Measurements from ENCODE around the gene IL22.

The IL22 gene, protein sequence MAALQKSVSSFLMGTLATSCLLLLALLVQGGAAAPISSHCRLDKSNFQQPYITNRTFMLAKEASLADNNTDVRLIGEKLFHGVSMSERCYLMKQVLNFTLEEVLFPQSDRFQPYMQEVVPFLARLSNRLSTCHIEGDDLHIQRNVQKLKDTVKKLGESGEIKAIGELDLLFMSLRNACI

DNA sequence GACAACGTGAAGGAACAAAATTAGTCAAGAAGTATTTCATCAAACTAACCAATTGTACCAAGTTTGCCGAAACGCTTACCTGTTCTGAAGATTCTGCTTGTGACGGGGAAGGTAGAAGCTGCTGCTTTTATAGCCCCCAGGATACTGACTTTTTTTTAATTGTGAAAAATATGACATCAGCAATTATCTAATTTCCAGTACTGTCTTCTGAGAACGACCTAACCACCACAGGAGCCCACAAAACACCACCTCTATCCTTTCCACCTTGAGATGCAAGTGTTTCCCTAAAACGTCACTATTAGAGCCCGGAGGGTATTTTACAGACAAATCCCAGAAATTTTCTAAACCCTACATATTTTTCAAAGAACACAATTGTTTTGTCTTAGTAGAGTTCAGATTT is at the start of gene IL22:
TSS of gene IL22 (minus strand) at position 101 of the 400 bp plus-strand sequence. CDS start 156 bp downstream, outside the sequence.
- DNase-seq = no peak

GRCh38 chr12:68297929-68298328 is 44.5 kb upstream of the IL22 start:
- no peak for DNase-seq

DNA sequence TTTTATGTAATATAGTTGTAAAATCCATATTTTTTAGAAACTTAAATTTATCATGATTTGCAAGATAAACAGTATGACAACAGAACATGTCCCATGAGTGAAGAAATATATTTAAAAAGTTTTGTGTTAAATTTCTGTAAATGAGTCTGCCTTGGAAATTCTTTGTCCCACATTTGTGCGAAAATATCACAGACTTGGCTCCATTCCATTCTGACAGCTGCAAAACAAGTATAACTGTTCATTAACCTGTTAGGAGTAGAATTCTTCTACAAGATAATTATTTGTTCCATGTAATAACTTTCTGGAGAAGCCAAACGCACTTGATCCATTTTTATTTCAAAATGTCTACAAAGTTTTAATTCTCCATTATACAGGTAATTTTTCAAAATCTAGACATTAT is 40.8 kb upstream of the IL22 start:
- no peak for DNase-seq

DNA sequence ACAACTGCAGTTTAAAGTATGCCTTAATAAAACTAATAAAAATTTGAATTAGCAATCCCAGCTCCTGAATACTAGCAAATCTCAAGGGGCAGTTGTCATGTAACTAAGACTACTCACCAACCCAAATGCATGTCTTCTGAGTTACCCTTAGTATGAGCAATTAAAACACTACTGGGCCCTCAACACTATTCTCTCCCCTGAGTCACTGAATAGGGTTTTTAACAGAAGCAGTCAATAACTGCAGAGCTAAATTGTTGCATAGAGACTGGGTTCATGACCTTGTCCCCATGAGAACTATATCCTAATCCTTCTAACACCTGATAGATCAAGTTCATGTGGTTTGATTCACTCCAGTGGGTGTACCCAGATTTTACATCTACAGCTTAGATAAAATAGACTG is 39.9 kb upstream of the IL22 start:
- DNase-seq = no peak

DNA sequence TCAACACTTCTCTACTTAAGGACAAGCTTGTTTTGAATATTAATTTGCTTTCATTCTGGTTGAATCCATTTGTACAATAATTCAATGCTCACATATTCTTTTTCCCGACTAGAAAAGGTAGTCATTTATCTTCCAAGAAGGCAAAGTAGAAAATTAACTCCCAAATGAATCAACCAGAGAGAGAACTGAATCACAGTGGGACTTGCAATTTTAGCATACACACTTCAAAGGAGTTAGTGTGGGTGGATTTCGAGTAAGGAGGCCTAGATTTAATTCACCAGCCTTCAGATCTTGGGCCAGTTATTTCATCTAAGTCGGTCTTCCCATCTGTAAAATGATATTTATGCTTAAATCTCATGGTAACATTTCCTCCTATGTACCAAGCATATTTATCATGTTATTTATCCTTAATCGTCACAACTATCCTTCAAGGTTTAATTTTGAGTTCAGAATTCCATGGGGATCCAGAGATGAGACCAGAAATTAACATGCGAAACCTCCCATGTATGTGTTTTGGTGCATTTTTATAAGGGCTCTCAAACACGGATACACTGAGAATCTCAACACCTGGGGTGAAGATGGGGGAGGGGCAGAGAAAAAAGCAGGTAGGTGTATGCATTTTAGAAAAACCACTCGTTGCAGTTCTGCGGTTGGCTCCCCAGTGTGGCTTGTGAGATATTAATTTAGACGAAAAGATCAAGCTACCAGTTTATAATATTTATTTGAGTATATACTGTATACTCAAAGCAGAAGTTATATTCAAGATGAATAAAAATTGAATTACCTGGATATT is 38.9 kb upstream of the IL22 start:
- DNase-seq = no peak

DNA sequence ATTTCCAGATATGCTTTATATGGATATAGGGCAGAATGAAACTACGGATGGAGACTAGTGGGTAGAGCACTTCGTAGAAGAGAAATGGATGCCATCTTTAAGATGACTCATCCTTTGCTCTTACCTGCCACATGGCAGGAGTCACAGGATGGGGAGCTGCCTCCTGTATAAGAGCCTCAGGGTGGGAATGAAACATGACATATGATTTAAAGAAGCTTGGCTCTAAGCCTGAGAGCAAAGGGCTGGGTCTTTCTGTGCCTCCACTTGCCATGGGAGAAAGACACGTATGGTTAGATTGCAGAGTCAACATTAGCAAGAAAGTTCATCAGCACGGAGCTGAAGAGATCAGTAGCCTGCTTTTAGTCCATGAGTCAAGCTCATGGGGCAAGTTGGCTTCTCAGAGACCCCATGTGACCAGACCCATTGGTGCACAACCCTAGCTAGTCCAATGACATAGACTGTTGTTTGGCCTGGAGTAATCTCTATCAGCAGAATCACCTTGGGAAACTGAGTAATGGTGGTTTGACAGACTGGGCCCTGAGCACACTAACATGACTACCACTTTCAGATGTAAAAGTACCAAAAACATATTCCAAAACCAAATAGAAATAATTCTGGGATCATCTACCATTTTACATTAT is 38.1 kb upstream of the IL22 start:
- DNase-seq = no peak

DNA sequence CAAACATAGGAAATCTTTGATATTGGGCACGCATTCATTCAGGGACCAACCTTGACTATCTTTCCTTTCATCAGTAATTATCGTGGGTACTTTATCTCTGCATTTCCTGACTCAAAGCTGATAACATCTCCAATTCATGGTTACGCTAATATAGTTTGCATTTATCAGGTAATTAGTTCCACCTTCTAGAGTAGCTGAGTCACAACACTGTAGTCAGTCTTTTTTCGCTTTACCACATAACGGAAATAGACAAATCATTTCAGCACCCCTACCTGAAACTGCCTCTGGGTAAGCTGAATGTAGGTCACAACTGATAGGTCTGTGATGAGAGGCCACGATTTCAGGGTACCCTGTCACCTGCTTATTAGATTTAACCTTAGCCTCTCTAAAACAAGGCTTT is 36.7 kb upstream of the IL22 start:
- DNase-seq = no peak

GRCh38 chr12:68287106-68287505 is 33.7 kb upstream of the IL22 start:
- no peak for DNase-seq

GRCh38 chr12:68286396-68286795 is 33.0 kb upstream of the IL22 start:
- no peak for DNase-seq

DNA sequence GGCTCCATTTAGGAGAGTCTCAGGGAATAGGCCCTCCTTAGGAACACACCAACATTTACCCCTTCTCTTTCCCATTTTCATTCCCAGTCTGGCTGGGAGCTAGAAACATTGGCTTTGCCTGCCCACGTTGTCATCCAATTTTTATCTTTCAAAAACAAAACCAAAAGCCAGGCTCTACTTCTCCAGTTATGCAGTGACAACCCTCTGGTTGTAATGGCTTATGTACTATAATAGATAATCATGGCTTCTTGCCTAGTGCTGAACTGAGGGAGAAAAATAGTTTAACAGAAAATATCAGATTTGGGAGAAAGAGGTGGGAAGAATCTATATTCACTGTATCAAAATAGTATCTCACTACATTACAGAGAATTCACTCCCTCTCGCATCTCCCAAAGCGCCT is 32.1 kb upstream of the IL22 start:
- DNase-seq = no peak

DNA sequence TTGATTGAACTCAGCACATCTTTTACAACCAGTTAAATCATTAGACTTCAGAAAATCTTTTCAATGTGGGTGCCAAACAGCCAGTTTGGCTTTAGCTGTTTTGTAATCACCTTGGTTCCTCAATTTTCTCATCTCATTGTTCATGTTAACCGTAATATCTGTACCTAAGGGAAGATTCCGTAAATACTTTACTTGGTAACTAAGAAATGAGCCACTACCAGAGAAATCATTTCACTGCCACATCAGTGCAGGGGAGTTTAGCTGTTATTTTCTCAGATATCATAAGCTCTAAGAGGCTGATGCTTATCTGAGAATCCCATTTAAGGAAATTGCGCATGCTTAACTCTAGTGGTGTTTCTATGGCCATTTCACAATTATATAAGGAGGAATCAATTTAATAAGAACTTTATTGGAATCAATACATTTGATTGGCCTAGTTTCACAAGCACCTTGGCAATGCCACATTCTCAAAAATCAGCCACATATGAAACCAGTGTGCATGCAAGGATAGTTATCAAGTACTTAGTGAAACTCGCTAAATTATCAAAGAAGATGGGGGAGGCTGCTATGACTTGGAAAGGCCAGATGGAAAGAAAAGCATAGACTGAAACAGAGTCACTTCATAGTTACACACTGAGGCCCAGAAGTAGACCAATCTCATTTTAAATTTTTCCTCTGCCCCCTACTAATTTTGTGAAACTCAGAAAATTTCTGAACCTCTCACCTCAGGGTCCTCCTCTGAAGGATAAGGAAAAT is 28.1 kb upstream of the IL22 start:
- DNase-seq = no peak

- no peak for DNase-seq
Measured at GRCh38 chr12:68280240-68280639, 26.8 kb upstream of the IL22 start.

DNA sequence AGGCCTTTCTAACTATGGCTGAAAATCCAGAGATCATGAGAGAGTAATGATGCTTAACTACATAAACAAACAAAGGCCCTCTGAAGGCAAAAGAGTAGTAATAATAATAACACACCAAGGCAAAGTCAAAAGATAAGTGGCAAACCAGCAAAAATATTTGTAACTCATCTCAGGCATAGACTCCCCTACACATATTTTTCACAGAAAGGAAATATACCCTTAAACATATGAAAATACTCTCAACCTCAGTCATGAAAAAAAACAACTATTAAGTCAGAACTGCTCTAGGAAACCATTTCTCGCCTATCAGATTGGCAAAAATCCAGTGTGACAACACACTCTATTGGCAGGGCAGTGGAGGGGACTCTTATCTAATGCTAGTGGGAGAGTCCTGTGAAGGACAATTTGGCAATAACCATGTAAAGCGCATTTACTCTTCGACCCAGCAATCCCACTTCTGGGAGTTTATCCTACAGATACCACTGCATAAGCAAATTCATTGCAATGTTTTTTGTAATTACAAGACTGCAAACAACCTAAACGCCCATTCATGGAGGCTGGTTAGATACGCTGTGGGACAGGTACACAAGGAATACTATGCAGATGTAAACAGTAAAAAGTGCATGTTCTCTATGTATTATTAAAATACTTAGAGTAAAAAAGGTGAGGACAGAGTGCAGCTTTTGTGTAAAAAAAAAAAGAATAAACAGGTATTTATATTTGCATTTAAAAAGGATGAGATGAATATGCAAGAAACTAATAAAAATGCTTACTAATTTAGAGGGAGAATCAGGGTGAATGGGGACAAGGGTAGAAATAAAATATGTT is 26.0 kb upstream of the IL22 start:
- no peak for DNase-seq

GRCh38 chr12:68276402-68276930 is 23.1 kb upstream of the IL22 start:
- no peak for DNase-seq

GRCh38 chr12:68272732-68273131 is 19.3 kb upstream of the IL22 start:
- no peak for DNase-seq

DNA sequence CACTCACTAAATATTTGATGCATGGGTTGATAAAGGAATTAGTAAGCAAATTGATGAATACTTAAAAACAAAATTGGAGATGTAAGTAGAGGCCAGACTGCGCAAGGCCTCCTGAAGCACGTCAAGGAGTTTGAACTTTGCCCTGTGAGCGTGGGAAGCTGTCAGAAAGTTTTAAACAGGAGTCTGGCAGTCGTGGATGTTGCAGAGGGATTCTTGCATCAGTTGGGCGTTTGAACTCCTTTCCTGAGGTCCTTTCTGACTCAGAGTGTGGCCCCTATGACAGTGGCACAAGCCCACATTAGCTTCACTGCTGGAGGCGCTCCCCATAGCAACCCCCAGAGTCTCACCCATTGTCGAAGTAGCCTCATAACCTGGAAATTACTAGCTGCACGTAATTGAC is 17.9 kb upstream of the IL22 start:
- DNase-seq = no peak

GRCh38 chr12:68270358-68270757 is 17.0 kb upstream of the IL22 start:
- DNase-seq = no peak

DNA sequence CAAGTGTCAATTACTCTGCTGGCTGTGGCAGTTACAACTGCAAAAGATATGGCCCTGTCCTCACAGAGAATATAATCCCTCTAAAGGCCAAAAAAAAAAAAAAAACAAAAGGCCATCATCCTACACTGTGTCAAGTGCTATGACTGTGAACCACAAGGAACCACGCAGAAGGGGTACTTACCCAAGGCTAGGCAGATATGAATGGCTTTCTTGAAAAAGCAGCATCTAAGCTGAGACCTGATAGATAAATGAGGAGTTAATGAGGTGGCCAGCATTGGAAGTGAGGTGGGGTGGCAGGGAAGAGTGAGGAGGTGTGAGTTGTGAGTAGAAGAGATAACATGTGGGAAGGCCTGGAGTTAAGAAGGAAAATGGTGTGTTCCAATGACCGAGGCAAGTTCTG is 16.4 kb upstream of the IL22 start:
- no peak for DNase-seq

- no peak for DNase-seq
Measured at GRCh38 chr12:68268967-68269366, 15.6 kb upstream of the IL22 start.

GRCh38 chr12:68267892-68268396 is 14.5 kb upstream of the IL22 start:
- DNase-seq = no peak

- no peak for DNase-seq
Measured at GRCh38 chr12:68264857-68265256, 11.5 kb upstream of the IL22 start.

Measured in NK-92 treated with Interleukin-12 subunit alpha and Interleukin-12 subunit beta, amount 100 ng/mL, for 24 hours (cell line).